HG03378 (cell line): Measurements from ENCODE around the gene BEX1.
"Not testable (repeated sequence)": the region's sequence is repeated elsewhere in the genome, so short reads cannot be mapped to it uniquely, and the experiment has no call there.

Experiments used
- ATAC-seq: cut with Tn5 transposase; IDR thresholded peaks from one replicate; pipeline ENCODE4 v1.9.1; 2021; ENCODE audit warnings: mild to moderate bottlenecking, moderate library complexity; ENCODE audit not compliant: unreplicated experiment

The BEX1 gene

GRCh38 chrX:103063918-103064434 is at the start of gene BEX1:
Gene BEX1, minus strand, starts transcription at chrX:103064171. Its CDS starts 897 bp downstream, at chrX:103063274.
- no peak for ATAC-seq

- ATAC-seq: not testable (repeated sequence)
These were observed 45.5 kb upstream of the BEX1 start for GRCh38 chrX:103109497-103109896.

GRCh38 chrX:103107836-103108235 is 43.9 kb upstream of the BEX1 start:
- no peak for ATAC-seq

GRCh38 chrX:103107227-103107737 is 43.3 kb upstream of the BEX1 start:
- ATAC-seq: not testable (repeated sequence)

- ATAC-seq: not testable (repeated sequence)
These were observed 40.4 kb upstream of the BEX1 start for GRCh38 chrX:103104370-103104769.

- ATAC-seq: not testable (repeated sequence)
These were observed 39.9 kb upstream of the BEX1 start for GRCh38 chrX:103103866-103104265.

GRCh38 chrX:103101299-103102042 is 37.5 kb upstream of the BEX1 start:
- ATAC-seq: no peak

- ATAC-seq: no peak
These were observed 36.5 kb upstream of the BEX1 start for GRCh38 chrX:103100484-103100883.

GRCh38 chrX:103099691-103100090 is 35.7 kb upstream of the BEX1 start:
- no peak for ATAC-seq

- ATAC-seq: no peak
These were observed 34.5 kb upstream of the BEX1 start for GRCh38 chrX:103098488-103098887.

GRCh38 chrX:103092942-103093341 is 29.0 kb upstream of the BEX1 start, which contains the start of gene NXF3:
Gene NXF3, minus strand, starts transcription at chrX:103093143. Its CDS starts 120 bp downstream, at chrX:103093023.
- no peak for ATAC-seq

GRCh38 chrX:103081051-103081450 is 17.1 kb upstream of the BEX1 start:
- ATAC-seq: no peak

- no peak for ATAC-seq
These were observed 9.5 kb upstream of the BEX1 start for GRCh38 chrX:103073467-103073866.

GRCh38 chrX:103066606-103067005 is 2.6 kb upstream of the BEX1 start:
- no peak for ATAC-seq

GRCh38 chrX:103063191-103063845 is 653 bp downstream of the BEX1 start:
- ATAC-seq: no peak

GRCh38 chrX:103061486-103061885 is 2.5 kb downstream of the BEX1 start:
- ATAC-seq: no peak

GRCh38 chrX:103056902-103057301 is 7.1 kb downstream of the BEX1 start:
- ATAC-seq: no peak

- no peak for ATAC-seq
These were observed 11.3 kb downstream of the BEX1 start for GRCh38 chrX:103052625-103053024.

GRCh38 chrX:103051260-103051789 is 12.6 kb downstream of the BEX1 start:
- no peak for ATAC-seq

- ATAC-seq: not testable (repeated sequence)
These were observed 30.6 kb downstream of the BEX1 start for GRCh38 chrX:103033371-103033770.

- ATAC-seq: no peak
These were observed 46.4 kb downstream of the BEX1 start for GRCh38 chrX:103017542-103017941.

GRCh38 chrX:103012945-103013344 is 51.0 kb downstream of the BEX1 start:
- ATAC-seq: no peak
